Right lung (tissue), 5 donors: ENCODE results near the gene TPSAB1. TPM values are rescaled to one million over a fixed set of nuclear protein-coding genes. Genes with fewer than 3 reads are reported as not detected.
"Not testable (repeated sequence)": the region's sequence is repeated elsewhere in the genome, so short reads cannot be mapped to it uniquely, and the experiment has no call there.

Experiments used
- DNase-seq, 2 donors: peaks; one replicate each; pipeline ENCODE4 v3.0.0-alpha.2; 2013
- polyA plus RNA-seq, 5 donors: library from polyadenylated mRNA; unstranded; fragments of 120-200 nt; gene quantifications; one replicate each; pipeline versions ENCODE4 v1.2.1 to v1.2.3, GENCODE V29; 2013; ENCODE audit warnings: inconsistent platforms in 1 of 5, low replicate concordance in 1 of 5; ENCODE audit not compliant: insufficient read length in 5 of 5, insufficient read depth in 1 of 5

The TPSAB1 gene
- polyA plus RNA-seq, 5 donors, result 0.27 TPM; not detected in 4

DNA sequence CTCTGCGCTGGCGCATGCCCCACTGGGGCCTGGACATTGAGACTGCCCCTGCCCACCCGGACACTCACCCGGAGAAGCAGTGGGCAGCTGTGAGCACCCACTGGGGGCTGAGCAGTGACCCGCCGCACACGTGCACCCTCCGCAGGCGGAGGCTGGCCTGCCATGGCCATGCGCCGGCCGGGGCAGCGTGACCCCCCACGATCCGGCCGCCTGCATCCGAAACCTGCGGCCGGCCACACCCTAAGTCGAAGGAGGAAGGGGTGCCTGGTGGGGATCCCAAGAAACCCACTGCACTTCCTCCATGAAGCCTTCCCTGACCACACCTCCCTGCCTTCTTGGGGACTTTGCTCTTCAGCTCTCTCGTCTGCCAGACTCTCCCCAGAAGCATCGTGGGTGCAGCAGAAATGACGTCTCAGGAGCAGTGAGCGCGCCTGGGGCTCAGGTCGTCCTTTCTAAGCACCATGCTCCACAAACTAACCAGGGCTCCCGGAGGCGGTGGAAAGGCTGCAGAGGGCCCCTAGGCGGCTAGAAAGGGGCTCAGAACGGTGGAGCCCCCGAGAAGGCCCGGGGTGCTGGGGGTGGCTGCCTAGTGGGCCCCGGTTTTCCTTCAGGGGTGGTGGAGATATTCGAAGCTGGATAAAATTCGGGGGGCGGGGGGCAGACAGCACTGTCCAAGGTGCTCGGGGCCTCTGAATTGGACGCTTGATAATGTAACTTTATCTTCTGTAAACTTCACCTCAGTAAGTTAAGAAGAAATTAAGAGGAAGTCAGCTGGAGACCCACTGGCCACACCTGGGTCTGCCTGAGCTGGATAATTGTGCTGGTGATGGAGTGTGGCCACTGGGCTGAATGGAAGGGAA is 16.9 kb upstream of the TPSAB1 start:
- no peak for DNase-seq

DNA sequence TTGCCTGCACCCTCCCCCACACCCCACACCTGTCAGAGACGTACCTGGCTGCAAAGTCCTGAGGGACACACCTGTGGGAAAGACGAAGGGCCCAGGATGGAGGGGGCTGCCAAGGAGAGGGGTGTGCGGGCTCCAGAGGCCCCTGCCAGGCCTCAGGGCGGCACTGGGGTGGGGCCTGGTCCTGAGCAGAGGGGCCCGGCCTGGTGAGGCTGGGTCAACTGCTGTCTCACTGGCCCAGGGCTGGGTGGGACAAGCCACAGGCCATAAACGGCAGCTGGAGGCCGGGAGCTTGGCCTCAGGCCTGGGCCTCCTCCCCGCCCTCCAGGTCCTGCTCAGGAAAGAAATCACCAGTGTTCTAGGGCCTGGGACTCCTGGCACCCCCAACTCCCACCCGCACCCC is 15.9 kb upstream of the TPSAB1 start:
- DNase-seq, result no peak

DNA sequence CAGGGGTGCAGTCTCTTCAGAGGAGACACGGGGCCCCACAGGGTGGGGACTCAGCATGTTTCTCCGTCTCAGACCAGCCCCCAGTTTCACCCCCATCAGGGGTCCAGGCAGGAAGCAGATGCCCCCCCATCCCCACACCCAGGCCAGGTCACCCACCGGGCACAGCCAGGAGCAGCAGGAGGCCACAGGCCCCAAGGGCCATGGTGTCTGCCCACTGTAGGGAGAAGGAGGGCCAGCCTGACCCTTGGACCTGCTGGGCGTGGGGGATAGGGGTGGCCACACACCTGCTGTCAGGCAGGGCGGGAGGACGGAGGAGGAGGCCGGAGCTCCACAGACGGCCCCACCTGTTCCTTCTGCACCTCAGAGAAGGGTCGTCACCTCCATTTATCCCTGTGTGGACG is 15.5 kb upstream of the TPSAB1 start, which contains the start of gene TPSG1:
TSS of gene TPSG1 (minus strand) at position 218 of the 401 bp plus-strand sequence. CDS start at position 202, 16 bp downstream.
- no peak for DNase-seq

DNA sequence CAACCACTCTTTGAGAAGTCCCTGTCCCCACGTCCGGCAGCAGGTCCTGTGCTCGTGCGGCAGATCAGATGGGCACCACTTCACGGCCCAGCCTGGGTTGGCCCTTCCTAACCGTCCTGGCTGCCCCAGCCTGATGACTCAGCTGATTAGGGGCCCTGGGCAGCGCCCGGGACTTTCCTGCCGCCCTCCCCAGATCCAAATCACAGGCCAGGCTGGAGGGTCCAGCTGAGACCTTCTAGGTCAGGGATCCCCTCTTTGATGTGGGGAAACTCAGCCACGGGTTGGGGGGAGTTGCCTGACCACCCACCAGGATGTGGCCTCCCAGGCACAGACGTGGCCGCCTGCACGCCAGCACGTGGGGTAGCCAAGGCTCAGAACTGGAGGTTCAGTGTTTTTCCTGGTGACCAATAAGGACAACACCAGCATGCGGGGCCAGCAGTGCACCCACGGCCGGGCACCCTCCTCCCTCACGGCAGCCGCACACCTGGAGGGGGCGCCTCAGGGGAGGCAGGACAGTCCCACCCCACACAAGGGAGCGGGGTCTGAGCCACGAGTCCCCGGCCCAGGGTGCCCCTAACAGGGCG is 14.7 kb upstream of the TPSAB1 start:
- not testable (repeated sequence) for DNase-seq

DNA sequence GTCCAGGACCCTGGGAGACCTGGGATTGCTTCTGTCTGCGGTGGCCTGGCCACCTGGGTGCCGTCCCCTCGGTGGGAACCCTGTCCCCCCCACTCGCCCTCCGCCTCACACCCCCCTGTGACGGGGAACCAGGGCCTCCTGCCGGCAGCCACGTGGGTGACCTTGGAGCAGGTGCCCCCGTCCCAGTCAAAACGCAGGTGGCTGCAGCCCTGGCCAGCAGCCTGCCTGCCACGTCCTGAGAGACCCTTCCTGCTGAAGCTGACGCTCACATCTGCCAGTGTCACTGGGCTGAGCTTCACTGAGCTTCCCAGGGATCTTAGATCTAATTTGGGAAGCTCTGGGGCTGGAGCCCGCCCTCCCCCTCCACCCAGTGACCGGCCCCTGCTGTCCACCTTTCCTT is 13.8 kb upstream of the TPSAB1 start:
- DNase-seq, result not testable (repeated sequence)

DNA sequence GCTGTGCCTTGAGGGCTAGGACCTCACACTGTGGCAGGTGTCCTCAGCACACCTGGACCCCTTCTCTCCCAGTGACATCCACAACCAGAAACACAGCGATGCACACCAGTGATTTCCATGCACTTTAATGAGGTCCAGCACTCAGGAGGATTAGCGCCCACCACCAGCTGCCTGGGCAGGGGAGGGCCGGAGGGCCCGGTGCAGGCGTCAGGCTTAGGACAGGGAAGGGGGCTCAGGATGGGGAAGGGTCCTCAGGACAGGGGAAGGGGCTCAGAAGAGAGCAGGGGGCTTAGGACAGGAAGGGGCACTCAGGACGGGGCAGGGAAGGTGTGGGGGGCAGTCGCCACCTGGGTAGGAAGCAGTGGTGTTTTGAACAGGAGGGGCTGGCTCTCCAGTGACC is 12.3 kb upstream of the TPSAB1 start:
- DNase-seq, result not testable (repeated sequence)

DNA sequence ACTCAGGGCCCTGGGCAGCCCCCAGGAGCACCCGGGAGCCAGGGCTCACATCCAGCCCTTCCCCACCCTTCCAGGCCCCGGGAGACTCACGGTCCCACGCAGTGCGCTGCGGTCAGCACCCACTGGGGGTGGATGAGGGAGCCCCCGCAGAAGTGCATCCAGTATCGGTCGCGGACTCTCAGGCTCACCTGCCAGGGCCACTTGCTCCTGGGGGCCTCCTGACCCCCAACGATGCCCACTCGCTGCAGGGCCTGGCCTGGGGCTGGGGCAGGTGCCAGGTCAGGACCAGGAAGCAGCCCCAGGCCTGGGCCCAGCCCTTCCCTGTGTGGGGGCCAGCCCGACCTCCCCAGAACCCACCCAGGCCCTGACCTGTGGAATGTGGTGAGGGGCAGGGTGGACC is 11.0 kb upstream of the TPSAB1 start:
- not testable (repeated sequence) for DNase-seq

DNA sequence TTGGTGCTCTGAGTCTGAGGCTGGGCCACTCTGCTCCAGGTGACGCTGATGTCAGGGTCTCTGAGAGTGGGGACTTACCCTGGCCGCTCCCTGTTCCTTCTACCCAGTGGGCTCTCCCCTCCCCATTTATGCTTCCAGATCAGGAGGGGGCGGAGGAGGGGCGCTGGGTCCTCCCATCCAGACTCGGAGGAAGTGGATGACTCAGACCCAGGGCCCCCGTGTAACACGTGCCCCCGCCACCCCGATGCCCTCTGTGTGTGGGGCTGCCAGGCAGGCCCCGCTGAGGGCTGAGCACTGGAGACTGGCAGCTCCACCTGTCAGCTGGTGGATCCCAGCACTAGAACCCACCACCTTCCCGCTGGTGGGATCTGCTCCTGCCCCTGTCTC is 10.4 kb upstream of the TPSAB1 start, which contains the start of gene TPSB2:
TSS of gene TPSB2 (minus strand) at position 101 of the 387 bp plus-strand sequence. CDS start 233 bp downstream, outside the sequence.
- DNase-seq, result not testable (repeated sequence)

DNA sequence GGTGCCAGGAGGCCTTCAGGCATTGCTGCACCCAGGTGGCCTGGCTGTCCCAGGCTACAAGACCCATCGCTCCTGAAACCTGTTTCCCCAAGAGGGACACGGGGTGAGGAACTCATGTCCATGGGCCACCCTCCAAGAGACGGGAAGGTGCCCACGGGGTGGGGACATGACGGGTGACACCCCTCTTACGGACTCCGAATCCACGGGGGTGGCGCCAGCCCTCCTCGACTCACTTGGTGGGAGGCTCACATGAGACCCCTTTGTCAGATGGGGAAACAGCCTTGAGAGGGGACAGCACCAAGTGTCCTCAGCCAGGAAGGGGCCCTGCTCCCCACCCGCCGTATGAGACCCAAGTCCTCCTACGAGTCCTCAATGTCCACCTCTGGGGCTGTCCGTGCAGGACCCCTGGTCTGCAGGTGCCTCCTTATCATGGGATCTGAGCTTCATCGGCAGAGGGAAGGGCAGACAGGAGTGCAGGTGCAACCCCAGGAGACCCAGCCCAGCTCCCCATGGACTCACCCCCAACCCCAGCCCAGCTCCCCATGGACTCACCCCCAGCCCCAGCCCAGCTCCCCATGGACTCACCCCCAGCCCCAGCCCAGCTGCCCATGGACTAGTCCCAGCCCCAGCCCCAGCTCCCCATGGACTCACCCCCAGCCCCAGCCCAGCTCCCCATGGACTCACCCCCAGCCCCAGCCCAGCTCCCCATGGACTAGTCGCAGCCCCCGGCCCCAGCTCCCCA is 9.9 kb upstream of the TPSAB1 start:
- DNase-seq, result not testable (repeated sequence)

DNA sequence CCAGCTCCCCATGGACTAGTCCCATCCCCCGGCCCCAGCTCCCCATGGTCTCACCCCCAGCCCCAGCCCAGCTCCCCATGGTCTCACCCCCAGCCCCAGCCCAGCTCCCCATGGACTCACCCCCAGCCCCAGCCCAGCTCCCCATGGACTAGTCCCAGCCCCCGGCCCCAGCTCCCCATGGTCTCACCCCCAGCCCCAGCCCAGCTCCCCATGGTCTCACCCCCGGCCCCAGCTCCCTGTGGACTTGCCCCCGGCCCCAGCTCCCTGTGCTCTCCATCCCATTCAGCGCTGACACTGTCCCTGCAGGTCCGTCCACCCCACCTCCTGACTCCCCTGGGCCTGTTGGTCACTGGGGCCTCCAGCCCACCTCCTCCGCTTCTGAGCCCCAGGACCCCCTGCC is 9.2 kb upstream of the TPSAB1 start:
- not testable (repeated sequence) for DNase-seq

DNA sequence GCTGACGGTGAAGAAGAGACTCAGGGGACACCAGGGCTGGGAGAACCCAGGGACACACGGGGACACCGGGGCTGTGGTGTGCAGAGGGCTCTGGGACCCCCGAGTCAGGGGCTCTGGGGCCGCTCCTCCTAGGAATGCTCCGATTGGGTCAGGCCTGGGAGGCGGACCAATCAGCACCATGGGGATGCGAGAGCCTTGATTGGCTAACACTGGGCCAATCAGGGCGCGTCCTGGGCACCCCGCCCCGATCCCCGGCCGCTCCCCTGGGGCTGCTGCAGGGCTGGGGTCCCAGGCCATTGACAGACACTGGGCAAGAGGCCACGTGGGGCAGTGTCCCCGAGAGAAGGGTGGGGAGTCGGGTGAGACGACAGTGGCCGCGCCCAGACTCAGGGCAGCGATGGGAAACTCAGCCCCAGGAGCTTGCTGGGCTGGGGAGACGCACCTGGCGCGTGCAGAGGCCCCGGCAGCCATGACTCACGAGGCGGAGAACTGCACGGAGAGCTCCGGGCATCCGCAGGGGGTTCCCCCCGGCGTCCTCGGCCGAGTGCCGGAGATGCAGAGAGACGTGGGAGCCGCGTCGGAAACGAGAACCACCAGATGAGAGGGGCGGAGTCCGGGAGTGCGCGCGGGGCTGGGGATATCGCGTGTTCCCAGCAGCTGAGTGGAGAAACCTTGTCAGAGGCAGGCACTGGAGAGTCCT is 8.3 kb upstream of the TPSAB1 start:
- DNase-seq, result not testable (repeated sequence)

DNA sequence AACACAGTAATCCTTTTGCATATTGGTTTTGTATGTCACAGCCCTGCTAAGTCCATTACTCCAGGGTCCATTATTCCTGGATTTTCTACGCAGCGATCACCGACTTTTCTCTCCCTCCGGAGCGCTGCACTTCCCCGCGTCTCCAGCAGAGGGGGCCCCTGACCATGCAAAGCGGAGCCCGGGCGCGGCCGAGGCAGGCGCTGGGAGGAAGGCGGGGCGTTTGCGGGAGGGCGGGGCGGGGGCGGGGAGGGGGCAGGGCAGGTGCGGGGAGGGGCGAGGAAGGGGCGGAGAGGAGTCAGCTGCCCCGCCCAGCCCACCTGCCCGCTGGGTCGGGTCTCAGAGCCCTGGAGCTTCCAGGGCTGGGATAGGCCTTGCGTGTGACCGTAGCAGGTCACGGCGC is 3.8 kb upstream of the TPSAB1 start:
- DNase-seq, result not testable (repeated sequence)

DNA sequence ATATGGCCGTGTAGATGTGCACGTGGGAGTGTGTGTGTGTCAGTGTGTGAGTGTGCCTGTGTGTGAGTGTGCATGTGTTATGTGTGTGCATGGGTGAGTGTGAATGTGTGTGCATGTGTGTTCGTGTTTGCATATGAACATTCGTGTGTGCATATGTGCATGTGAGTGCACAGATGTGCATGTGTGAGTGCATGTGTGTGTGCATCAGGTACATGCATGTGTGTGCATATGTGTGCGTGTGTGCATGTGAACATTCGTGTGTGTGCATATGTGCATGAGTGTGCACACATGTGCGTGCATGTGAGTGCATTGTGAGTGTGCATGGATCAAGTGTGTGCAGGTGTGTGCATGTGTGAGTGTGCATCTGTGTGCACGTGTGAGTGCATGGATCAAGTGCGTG is 2.5 kb upstream of the TPSAB1 start:
- no peak for DNase-seq

DNA sequence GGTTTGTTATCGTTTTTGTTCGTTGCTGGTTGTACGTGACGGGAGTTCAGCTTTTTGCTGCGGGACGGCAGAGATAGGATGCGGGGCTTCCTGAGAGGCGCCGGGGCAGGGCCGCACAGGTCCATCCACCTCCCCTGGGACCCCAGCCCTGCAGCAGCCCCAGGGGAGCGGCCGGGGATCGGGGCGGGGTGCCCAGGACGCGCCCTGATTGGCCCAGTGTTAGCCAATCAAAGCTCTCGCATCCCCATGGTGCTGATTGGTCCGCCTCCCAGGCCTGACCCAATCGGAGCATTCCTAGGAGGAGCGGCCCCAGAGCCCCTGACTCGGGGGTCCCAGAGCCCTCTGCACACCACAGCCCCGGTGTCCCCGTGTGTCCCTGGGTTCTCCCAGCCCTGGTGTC is 1.6 kb upstream of the TPSAB1 start:
- not testable (repeated sequence) for DNase-seq

DNA sequence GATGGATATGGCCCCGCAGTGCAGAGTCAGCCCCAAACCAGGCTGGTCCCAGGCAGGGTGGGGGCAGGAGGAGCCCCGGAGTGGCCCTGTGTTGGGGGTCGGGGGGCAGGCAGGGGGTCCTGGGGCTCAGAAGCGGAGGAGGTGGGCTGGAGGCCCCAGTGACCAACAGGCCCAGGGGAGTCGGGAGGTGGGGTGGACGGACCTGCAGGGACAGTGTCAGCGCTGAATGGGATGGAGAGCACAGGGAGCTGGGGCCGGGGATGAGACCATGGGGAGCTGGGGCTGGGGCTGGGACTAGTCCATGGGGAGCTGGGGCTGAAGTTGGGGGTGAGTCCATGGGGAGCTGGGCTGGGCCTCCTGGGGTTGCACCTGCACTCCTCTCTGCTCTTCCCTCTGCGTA is 930 bp upstream of the TPSAB1 start:
- DNase-seq, result not testable (repeated sequence)

DNA sequence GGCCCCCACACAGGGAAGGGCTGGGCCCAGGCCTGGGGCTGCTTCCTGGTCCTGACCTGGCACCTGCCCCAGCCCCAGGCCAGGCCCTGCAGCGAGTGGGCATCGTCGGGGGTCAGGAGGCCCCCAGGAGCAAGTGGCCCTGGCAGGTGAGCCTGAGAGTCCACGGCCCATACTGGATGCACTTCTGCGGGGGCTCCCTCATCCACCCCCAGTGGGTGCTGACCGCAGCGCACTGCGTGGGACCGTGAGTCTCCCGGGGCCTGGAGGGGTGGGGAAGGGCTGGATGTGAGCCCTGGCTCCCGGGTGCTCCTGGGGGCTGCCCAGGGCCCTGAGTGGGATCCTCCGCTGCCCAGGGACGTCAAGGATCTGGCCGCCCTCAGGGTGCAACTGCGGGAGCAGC is 576 bp downstream of the TPSAB1 start:
- not testable (repeated sequence) for DNase-seq

DNA sequence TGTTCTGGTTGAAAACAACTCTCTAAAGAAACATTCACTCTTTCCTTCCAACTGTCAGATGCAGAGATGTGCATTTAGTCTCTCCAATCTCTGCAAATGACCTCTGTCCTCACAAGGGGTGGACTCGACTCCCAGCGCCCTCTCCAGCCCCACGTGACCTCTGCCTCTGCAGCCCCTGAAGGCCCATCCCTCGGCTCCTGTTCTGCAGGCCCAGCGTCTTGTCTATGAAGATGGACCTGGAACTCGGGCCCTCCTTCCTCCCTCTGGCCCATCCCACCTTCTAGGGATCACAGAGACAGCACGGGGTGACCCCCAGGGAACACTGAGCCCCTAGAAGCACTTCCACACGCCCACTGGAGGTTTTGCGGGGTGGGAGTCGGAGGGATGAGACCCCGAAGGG is 2.9 kb downstream of the TPSAB1 start:
- not testable (repeated sequence) for DNase-seq

DNA sequence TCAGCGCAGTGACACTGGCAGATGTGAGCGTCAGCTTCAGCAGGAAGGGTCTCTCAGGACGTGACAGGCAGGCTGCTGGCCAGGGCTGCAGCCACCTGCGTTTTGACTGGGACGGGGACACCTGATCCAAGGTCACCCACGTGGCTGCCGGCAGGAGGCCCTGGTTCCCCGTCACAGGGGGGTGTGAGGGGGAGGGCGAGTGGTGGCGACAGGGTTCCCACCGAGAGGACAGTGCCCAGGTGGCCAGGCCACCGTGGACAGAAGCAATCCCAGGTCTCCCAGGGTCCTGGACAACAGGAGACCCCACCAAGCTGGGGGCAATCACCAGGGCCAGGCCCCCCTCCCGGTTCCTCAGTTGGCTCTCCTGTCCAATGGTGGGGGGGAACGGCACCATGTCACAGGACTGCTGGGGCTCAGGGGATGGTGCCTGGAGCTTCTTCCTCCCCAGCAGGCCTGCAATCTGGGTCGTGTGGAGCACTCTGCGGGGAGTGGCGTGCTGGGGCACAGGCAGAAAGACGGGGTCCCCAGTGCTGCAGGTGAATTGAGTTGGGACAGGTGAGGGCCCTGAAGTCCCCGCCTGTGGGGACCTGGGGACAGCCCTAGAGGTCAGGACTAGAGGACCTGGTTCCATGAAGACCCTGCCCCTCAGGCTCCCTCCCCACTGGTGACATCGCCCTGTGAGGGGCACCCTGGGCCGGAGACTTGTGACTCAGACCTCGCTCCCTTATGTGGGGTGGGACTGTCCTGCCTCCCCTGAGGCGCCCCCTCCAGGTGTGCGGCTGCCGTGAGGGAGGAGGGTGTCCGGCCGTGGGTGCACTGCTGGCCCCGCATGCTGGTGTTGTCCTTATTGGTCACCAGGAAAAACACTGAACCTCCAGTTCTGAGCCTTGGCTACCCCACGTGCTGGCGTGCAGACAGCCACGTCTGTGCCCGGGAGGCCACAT is 3.7 kb downstream of the TPSAB1 start:
- not testable (repeated sequence) for DNase-seq

DNA sequence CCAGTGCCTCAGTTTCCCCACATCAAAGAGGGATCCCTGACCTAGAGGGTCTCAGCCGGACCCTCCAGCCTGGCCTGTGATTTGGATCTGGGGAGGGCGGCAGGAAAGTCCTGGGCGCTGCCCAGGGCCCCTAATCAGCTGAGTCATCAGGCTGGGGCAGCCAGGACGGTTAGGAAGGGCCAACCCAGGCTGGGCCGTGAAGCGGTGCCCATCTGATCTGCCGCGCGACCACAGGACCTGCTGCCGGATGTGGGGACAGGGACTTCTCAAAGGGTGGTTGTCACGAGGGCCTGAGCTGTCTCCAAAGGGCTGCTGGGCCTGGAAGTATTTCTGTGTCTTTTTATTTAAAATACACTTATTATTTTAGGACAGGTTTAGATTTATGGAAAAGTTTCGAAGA is 4.4 kb downstream of the TPSAB1 start:
- DNase-seq, result no peak

DNA sequence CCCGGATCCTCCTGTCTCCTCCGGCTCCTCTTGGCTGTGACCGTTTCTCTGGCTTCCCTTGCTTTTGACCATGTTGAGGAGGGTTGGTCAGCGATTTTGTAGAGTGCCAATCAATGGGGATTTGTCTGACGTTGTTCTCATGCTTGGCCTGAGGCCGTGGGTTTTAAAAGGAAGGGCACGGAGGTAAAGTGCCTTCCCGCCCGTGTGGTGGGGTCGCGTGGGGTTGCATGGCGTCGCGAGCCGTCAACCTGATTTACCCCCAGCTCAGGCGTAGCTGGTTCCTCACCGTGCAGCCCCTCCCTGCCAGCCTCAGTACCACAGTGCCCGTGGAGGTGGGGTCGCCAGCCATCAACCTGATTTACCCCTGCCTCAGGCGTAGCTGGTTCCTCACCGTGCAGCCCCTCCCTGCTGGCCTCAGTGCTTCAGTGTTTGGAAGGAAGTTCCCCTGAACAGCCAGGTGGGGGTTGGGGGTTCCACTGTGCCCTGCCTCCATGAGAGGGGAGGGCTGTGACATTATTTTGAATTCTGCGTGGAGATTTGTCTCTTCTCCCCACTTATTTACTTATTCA is 5.0 kb downstream of the TPSAB1 start:
- DNase-seq, result no peak
